Left kidney (tissue), 2 donors: Measurements from ENCODE around the gene TPRN. TPM values are rescaled to one million over a fixed set of nuclear protein-coding genes. Genes with fewer than 3 reads are reported as not detected.

Experiments
- DNase-seq: peaks from one replicate; pipeline ENCODE4 v3.0.0-alpha.2; 2013
- polyA plus RNA-seq: library from polyadenylated mRNA; unstranded; fragments of 120-200 nt; gene quantifications from one replicate; pipeline ENCODE4 v1.2.1, GENCODE V29; 2013; ENCODE audit not compliant: insufficient read length

The TPRN gene
- polyA plus RNA-seq, 1 donor: 10.9 TPM

DNA sequence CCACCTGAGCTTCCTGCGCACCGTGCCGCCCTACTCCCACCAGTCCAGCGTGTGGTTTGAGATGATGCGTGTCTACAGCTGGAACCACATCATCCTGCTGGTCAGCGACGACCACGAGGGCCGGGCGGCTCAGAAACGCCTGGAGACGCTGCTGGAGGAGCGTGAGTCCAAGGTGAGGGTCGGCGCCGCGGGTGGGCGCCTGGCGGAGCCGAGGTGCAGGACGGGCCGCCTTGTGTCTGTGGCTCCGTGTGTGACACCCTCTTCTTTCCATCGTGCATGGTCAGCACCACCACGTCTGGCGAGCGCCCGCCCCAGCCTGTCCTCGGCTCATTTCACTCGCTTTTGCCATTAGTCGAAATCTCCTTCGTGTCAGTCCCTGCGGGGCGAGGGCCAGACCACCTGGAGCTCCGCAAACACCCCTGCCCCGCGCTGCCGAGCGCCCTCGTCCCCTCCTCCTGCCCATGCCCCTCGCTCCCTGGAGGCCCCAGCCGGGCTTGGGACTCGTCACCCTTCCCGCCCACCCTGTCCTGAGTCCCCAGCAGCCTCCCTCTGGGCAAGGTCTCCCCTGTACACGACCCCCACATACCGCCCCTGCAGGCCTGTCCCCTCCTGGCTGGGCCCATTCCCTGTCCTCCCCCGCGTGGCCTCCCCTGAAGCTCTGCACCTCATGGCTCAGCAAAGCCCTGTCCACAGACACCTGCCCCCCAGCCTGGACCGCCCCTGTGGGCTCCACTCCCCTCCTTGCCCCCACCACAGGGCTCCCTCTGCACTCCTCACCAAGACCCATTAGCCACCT, 54.6 kb downstream of the TPRN start:
- DNase-seq: no peak

DNA sequence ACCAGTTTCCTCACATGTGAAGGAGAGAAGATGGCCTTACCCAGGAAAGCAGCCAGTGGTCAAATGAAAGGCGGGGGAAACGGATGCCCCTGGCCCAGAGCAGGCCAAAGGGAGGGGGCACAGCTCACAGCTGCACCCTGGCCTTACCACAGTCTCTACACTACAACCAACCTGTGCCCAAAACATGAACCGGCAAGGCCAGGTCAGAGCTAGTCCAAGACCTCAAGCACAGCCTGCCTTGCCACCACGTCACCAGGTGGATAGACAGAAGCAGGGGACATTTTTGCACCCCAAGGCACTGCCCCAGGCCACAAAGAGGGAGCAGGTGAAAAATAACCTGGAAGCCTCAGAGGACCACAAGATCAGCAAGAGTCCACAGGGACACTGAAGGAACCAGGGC, 57.1 kb downstream of the TPRN start:
- no peak for DNase-seq

DNA sequence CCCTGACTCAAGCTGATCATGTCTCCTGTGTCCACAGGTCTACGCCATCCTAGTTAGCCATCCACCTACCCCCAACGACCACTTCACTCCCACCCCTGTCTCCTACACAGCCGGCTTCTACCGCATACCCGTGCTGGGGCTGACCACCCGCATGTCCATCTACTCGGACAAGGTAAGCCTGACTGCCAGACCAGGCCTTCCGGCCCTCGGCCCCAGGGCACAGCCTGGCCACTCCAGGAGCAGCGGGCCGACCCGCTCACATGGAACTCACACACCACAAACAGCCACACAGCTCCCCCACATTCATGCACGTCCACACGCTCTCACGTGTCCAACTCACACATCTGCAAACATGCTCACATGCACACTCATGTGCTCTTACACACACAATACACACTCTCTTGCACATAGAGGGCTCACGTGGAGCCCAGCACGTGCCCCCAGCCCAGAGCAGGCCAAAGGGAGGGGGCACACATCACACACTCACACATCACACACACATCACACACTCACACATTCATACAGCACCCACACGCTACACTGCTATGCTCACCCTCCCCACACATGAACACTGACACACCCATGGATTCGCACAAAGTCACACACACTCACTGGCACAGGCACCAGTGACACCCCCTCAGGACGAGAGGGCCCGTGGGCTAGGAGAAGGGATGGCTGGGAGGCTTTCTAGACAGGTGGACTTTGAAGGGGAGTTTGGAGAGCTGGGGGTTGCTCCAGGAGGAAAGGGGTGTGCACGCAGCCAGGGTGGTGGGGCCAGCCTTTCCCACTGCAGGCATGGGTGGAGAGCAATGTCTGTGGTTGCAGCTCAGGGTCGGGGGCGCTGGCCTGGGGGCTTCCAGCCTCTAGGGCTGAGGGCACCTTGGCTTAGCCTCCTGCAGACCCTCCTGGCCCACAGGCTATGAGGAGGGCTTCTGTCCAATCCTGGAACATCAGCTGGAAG, 58.3 kb downstream of the TPRN start:
- no peak for DNase-seq

Other genes with a start within 250 kb of the TPRN start
- gene LCN12, start 248.5 kb downstream of the TPRN start, polyA plus RNA-seq: 20.2 TPM
- gene PTGDS, start 223.2 kb downstream of the TPRN start, polyA plus RNA-seq: 61.3 TPM
- gene LCNL1, start 217.7 kb downstream of the TPRN start, polyA plus RNA-seq: 0.43 TPM
- gene PAXX, start 208.3 kb downstream of the TPRN start, polyA plus RNA-seq: 23.3 TPM
- gene CLIC3, start 204.2 kb downstream of the TPRN start, polyA plus RNA-seq: not detected
- 46.6 TPM for gene ABCA2, start 172.5 kb downstream of the TPRN start, polyA plus RNA-seq
- not detected for gene FUT7, start 168.7 kb downstream of the TPRN start, polyA plus RNA-seq
- gene NPDC1, start 154.6 kb downstream of the TPRN start, polyA plus RNA-seq: 18.4 TPM
- 4.7 TPM for gene ENTPD2, start 146.7 kb downstream of the TPRN start, polyA plus RNA-seq
- gene SAPCD2, start 130.2 kb downstream of the TPRN start, polyA plus RNA-seq: 7.2 TPM
- 6.9 TPM for gene UAP1L1, start 123.2 kb downstream of the TPRN start, polyA plus RNA-seq
- gene MAN1B1, start 113.8 kb downstream of the TPRN start, polyA plus RNA-seq: 61.4 TPM
- gene DPP7, start 86.0 kb downstream of the TPRN start, polyA plus RNA-seq: 16.8 TPM
- not detected for gene GRIN1, start 61.6 kb downstream of the TPRN start, polyA plus RNA-seq
- not detected for gene LRRC26, start 30.7 kb downstream of the TPRN start, polyA plus RNA-seq
- not detected for gene TMEM210, start 28.7 kb downstream of the TPRN start, polyA plus RNA-seq
- gene ANAPC2, start 12.2 kb downstream of the TPRN start, polyA plus RNA-seq: 42.9 TPM
- 34.7 TPM for gene SSNA1, start 12.1 kb downstream of the TPRN start, polyA plus RNA-seq
- 39.0 TPM for gene TMEM203, start 4.9 kb upstream of the TPRN start, polyA plus RNA-seq
- gene NDOR1, start 5.0 kb upstream of the TPRN start, polyA plus RNA-seq: 12.2 TPM
- 5.8 TPM for gene RNF208, start 21.5 kb upstream of the TPRN start, polyA plus RNA-seq
- gene CYSRT1, start 24.4 kb upstream of the TPRN start, polyA plus RNA-seq: 13.2 TPM
- 13.1 TPM for gene RNF224, start 26.8 kb upstream of the TPRN start, polyA plus RNA-seq
- 7.4 TPM for gene SLC34A3, start 30.2 kb upstream of the TPRN start, polyA plus RNA-seq
- gene TUBB4B, start 40.5 kb upstream of the TPRN start, polyA plus RNA-seq: 345 TPM
- 1.5 TPM for gene STPG3, start 50.5 kb upstream of the TPRN start, polyA plus RNA-seq
- 48.0 TPM for gene NELFB, start 54.6 kb upstream of the TPRN start, polyA plus RNA-seq
- 4.5 TPM for gene TOR4A, start 77.0 kb upstream of the TPRN start, polyA plus RNA-seq
- gene NRARP, start 101.5 kb upstream of the TPRN start, polyA plus RNA-seq: 5.1 TPM
- 14.1 TPM for gene EXD3, start 222.4 kb upstream of the TPRN start, polyA plus RNA-seq
- 6.7 TPM for gene NOXA1, start 222.7 kb upstream of the TPRN start, polyA plus RNA-seq
- gene ENTPD8, start 240.6 kb upstream of the TPRN start, polyA plus RNA-seq: 0.33 TPM